ENCODE data around the gene CCDC43.
"Not testable (repeated sequence)": the region's sequence is repeated elsewhere in the genome, so short reads cannot be mapped to it uniquely, and the experiment has no call there.

The CCDC43 gene, protein sequence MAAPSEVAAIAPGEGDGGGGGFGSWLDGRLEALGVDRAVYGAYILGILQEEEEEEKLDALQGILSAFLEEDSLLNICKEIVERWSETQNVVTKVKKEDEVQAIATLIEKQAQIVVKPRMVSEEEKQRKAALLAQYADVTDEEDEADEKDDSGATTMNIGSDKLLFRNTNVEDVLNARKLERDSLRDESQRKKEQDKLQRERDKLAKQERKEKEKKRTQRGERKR

GRCh38 chr17:44689477-44690217, at the start of gene CCDC43:
Gene CCDC43 (minus strand): TSS chr17:44689776. CDS start chr17:44689753, 23 bp downstream.
- DNase-seq: peak; percentile 90

DNA sequence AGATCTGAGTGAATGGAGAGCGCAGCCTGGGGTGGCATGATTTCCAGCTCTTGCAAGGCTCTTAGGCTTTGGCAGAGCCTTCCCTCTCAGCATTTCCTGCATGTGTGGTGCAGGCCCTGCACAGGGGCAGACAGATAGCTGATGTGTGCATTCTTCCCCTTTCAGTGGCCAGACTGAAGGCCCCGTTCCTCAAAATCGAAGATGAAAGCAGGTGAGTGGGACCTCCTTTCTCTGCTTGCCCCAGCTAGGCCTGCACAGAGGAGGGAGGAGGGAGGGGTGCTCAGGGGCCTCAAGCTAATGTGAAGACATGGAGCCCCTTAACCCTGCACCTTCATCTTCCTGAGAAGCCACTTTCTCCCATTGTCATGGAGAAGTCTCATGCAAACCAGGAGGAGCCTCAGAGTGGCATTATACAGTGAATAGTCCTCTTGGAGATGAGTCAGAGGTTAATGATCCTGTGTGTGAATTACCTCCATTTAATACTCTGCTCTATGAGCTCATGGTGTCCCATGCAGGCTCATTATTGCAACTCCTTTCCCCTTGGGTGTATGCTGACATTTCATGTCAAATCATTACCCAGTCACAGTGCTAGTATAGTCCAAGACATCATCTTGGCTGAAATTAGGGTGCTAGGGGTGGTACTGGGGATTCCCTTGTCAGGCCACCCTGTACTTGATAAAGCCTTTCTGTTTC, 48.8 kb upstream of the CCDC43 start:
- no peak for DNase-seq

DNA sequence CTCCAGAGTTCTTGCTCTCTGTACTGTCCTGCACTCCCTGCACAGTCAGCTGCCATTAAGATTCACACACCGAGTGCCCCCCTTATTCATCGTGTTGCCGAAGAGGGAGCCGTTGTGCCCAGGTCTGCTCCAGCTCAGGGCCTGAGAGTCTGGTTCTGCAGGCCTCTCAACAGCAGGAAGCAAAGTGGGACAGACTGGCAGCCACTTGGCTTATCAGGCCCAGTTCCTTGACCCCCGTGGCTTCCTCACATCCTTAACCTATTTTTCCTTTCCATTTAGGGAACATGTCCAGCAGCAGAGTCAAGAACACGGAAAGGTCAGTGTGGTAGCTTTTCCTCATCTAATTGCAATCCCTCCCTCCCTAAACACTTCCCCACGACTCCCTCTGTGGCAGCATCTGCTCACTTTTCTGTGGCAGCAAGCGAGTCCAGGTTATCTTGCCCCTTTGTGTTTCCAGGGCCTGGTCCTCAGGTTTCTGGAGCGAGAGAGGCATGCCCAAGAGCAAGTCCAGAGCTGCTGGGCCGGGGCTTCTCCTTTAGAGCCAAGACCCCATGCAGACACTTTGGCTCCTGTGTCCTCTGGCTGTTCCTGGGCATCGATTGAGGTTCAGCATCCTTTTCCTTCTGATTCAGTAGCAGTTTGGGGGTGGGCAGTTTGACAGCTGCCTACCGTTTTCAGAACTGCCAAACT, 47.1 kb upstream of the CCDC43 start:
- DNase-seq: no peak

DNA sequence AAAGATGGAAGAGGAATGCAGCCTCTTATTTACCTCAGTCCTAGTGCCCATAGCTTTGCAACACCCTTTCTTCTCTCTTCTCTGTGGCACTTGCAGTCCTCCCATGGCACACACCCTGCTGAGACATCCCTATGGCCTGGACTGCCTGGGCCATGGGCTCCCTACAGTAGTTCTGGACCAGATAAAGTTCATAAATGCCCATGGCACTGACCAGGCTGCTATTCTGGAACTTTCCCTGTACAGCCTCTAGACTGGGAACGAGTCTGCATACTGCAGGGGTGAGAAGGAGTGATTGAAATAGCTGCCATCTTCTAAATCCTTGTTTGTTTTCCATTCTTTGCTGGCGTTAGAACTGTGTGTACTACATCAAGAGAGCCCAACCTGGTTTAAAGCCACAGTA, 44.7 kb upstream of the CCDC43 start:
- no peak for DNase-seq

- DNase-seq: no peak
Observed at GRCh38 chr17:44733753-44734152, 44.2 kb upstream of the CCDC43 start.

DNA sequence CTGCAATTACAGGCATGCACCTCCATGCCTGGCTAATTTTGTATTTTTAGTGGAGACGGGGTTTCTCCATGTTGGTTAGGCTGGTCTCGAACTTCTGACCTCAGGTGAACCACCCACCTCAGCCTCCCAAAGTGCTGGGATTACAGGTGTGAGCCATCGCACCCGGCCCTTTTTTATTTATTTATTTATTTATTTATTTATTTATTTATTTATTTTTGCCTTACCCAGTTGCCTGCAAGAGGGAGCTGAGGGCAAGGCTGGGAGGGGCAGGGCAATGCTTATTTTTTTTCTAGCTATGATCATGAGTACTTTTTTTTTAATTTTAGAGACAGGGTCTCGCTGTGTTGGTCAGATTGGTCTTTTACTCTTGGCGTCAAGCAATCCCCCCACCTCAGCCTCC, 36.5 kb upstream of the CCDC43 start:
- not testable (repeated sequence) for DNase-seq

- no peak for DNase-seq
Observed at GRCh38 chr17:44722254-44722653, 32.7 kb upstream of the CCDC43 start.

- no peak for DNase-seq
Observed at GRCh38 chr17:44719444-44719843, 29.9 kb upstream of the CCDC43 start.

GRCh38 chr17:44708401-44709263, 19.1 kb upstream of the CCDC43 start, which contains the start of gene DBF4B:
Gene DBF4B (plus strand): TSS chr17:44708665. CDS start chr17:44708821, 156 bp downstream.
- peak; percentile 90 for DNase-seq

GRCh38 chr17:44707755-44708400, 18.3 kb upstream of the CCDC43 start:
- DNase-seq: no peak

DNA sequence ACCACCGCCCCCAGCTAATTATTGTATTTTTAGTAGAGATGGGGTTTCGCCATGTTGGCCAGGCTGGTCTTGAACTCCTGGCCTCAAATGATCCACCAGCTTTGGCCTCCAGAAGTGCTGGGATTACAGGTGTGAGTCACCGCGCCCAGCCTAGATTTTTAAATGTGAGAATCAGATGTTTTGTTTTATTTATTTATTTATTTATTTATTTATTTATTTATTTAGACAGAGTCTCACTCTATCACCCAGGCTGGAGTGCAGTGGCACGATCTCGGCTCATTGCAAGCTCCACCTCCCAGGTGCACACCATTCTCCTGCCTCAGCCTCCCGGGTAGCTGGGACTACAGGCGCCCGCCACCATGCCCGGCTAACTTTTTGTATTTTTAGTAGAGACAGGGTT, 10.7 kb upstream of the CCDC43 start:
- not testable (repeated sequence) for DNase-seq

DNA sequence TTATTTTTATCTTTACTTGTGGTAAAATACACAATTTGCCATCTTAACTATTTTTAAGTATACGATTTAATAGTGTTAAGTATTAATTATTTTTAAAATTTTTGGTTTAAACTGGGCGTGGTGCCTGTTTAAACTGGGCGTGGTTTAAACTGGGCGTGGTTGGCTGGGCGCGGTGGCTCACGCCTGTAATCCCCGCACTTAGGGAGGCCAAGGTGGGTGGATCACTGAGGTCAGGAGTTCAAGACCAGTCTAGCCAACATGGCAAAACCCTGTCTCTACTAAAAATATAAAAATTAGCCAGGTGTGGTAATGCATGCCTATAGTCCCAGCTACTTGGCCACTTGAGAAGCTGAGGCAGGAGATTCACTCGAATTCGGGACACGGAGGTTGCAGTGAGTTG, 4.0 kb upstream of the CCDC43 start:
- no peak for DNase-seq

DNA sequence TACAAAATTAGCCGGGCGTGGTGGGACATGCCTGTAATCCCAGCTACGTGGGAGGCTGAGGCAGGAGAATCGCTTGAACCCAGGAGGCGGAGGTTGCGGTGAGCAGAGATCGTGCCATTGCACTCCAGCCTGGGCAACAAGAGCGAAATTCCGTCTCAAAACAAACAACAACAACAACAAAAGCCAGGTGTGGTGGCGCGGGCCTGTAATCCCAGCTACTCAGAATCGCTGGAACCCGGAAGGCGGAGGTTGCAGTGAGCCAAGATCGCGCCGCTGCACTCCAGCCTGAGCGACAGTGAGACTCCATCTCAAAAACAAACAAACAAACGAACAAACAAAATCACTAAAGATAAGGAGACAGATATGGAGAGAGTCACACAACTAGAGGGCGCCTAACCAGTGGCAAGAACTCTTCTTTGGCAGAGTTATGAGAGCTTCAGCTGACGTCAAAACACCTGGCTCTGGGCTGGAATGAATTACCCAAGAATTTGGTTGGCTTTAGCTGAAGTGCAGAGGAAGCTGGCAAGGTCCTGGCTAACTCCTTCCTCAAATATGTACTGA, 1.2 kb upstream of the CCDC43 start:
- not testable (repeated sequence) for DNase-seq

GRCh38 chr17:44688675-44689476, 700 bp downstream of the CCDC43 start:
- DNase-seq: no peak

GRCh38 chr17:44688200-44688599, 1.4 kb downstream of the CCDC43 start:
- no peak for DNase-seq

GRCh38 chr17:44687756-44688155, 1.8 kb downstream of the CCDC43 start:
- no peak for DNase-seq

DNA sequence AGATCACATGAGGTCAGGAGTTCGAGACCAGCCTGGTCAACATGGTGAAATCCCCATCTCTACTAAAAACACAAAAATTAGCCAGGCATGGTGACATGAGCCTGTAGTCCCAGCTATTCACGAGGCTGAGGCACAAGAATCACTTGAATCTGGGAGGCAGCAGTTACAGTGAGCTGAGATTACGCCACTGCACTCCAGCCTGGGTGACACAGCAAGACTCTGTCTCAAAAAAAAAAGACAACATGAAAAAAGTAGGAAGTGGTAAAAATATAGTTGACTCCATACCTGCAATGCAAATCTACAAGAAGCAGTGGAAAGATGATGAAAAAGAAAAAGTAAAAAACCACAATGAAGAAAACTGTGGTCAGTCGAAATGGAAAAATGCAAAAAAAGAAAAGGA, 6.3 kb downstream of the CCDC43 start:
- DNase-seq: not testable (repeated sequence)

GRCh38 chr17:44677136-44677535, 12.4 kb downstream of the CCDC43 start:
- no peak for DNase-seq

DNA sequence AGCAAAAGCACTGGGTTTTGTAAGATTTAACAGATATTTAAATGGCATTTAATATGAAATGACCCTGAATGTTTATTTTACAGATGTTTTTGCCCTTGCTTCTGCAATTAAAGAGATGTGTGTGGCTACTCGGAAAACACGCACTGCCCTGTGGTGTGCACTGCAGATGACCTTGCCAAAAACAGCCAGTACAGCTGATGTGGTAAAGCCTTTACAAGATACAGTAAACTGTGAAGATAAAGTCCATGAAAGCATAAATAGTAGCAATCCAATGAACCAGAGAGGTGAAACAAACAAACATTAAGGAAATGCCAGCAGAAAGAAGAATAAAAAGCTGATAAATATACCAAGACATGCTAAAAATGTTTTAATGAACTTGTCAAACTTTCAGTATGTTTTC, 15.7 kb downstream of the CCDC43 start:
- no peak for DNase-seq

DNA sequence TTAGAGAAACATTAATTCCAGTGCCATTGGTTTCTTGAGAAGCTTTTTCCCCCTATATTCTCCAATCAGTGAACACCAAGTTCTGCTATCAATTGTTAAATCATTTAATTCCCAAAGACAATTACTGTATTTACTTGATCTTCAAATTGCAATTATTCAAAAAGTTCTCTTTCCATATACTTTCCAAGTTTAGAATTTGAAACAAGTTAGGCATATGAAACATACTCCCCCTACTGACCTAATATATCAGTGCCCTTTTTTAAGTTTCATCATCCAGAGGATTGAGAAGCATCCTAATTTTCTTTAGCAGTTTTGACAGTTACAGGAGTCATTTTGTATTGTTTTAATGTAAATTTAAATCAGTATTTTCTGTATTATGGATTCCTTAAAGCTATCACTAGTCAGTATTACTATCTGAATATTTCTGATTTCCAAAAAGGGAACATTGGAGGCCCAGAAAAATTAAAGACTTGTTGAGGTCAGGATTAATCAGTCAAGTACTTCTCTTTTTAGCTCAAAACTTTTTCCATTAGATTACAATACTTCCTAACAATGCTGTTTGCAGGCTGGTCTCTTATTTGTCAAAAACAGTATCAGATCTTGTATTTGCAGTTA, 17.0 kb downstream of the CCDC43 start:
- DNase-seq: peak; percentile 14
